PC-9 (cell line): ENCODE data around the gene KCNJ15.

Experiments
- CTCF ChIP-seq: fragments of 200-600 bp; sonication (generic); conservative IDR thresholded peaks from 2 replicates; pipeline ENCODE4 v1.6.1; 2017; ENCODE audit warnings: mixed run types, antibody characterized with exemption, mild to moderate bottlenecking, moderate library complexity
- EZH2 ChIP-seq: fragments of 200-600 bp; sonication (generic); IDR thresholded peaks from 2 replicates; pipeline ENCODE4 v1.8.0; 2017; ENCODE audit warnings: antibody characterized with exemption, low read depth

GRCh38 chr21:38269576-38269936 lies 12.8 kb downstream of the KCNJ15 start:
- no peak for TF ChIP-seq CTCF
- TF ChIP-seq EZH2: no peak
